BE2C (cell line): Measurements from ENCODE around the gene MMP25.

Experiments used
- DNase-seq: peaks from one replicate; pipeline ENCODE4 v3.0.0-alpha.2; 2020
- H3K27me3 ChIP-seq: fragments of 250-450 bp; sonication (Bioruptor Pico); 2 replicates; pipeline ENCODE4 v1.5.1; 2020; ENCODE audit warnings: mild to moderate bottlenecking
- H3K36me3 ChIP-seq: fragments of 250-450 bp; sonication (Bioruptor Pico); 2 replicates; pipeline ENCODE4 v1.5.1; 2020; ENCODE audit warnings: mild to moderate bottlenecking
- H3K4me1 ChIP-seq: fragments of 250-450 bp; sonication (Bioruptor Pico); 2 replicates; pipeline ENCODE4 v1.5.1; 2020
- H3K4me3 ChIP-seq: 2 replicates; pipeline ENCODE4 v1.5.1; 2011; ENCODE audit warnings: low read depth, low read length
- H3K9me3 ChIP-seq: fragments of 250-450 bp; sonication (Bioruptor Pico); 2 replicates; pipeline ENCODE4 v1.5.1; 2020
- CTCF ChIP-seq: IDR thresholded peaks from 2 replicates; pipeline ENCODE4 v1.5.1; 2012; ENCODE audit warnings: mild to moderate bottlenecking, low read depth, low read length

Gene MMP25

GRCh38 chr16:3030222-3031212 lies 15.8 kb upstream of the MMP25 start:
- DNase-seq = no peak
- TF ChIP-seq CTCF = no peak
- Histone ChIP-seq H3K4me1 (peaks cover 11% of the 10 kb centered on the region), H3K36me3 (peaks cover 19% of the 10 kb centered on the region), H3K27me3 (peaks cover 72% of the 10 kb centered on the region), H3K4me3 (no peak overlapping the region), H3K9me3 (no peaks in the 10 kb centered on the region)

- Histone ChIP-seq H3K27me3 (peaks cover 93% of the 10 kb centered on the region), H3K36me3 (no peaks in the 10 kb centered on the region), H3K4me3 (no peak overlapping the region), H3K4me1 (peaks cover 11% of the 10 kb centered on the region), H3K9me3 (no peaks in the 10 kb centered on the region)
- TF ChIP-seq CTCF = no peak
- no peak for DNase-seq
These were observed 13.7 kb upstream of the MMP25 start for GRCh38 chr16:3032624-3033023.

DNA sequence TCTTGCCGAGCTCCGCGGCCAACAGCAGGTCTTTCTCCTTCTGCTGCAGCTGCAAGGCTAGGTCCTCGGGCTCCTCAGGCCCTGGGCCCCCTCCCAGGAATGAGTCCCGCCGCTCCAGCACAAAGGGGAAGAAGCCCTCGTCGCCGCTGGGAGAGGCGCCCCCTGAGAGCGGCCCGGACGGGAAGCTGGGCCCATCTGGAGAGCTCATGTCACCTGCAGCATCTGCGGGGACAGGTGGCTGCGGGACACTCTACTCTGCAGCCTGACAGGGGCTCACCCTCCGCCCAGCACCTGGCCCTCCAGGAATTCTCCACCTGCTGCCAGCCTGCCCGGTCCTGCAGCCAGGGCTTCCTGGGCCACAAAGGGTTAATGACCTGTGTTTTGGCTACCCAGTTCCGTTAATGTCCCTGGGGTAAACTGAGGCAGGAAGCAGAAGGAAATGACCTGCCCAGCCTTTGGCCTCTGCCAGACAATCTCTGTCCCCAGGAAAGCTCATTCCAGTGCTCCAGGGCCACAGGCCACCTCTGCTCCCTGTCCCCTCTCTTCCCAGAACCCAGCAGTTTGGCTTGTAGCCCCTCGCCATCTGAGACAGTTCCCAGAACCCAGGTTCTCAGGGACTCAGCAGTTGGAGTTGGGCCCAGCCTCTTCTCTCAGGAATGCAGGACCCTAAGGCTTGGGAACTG lies 10.9 kb upstream of the MMP25 start:
- peaks cover 3% of the 10 kb centered on the region; the same call in 1 of the 2 replicates for H3K4me1 ChIP-seq
- no peak for TF ChIP-seq CTCF

GRCh38 chr16:3035972-3036725 lies 10.2 kb upstream of the MMP25 start:
- no peak for DNase-seq
- no peak overlapping the region for H3K4me3 ChIP-seq
- H3K36me3 ChIP-seq = no peaks in the 10 kb centered on the region
- peaks cover 99% of the 10 kb centered on the region for H3K27me3 ChIP-seq
- TF ChIP-seq CTCF = no peak
- H3K9me3 ChIP-seq = no peaks in the 10 kb centered on the region
- H3K4me1 ChIP-seq = peaks cover 3% of the 10 kb centered on the region; the same call in 1 of the 2 replicates

More for the DNA sequence above, 10.9 kb upstream of the MMP25 start:
- Histone ChIP-seq H3K4me3 (no peak overlapping the region), H3K36me3 (no peaks in the 10 kb centered on the region), H3K27me3 (peaks cover 99% of the 10 kb centered on the region), H3K9me3 (no peaks in the 10 kb centered on the region)
- DNase-seq = no peak

- Histone ChIP-seq H3K36me3 (no peaks in the 10 kb centered on the region), H3K4me3 (no peak within 1 kb of the TSS), H3K4me1 (no peaks in the 10 kb centered on the region), H3K27me3 (peaks cover 96% of the 10 kb centered on the region), H3K9me3 (no peaks in the 10 kb centered on the region)
- no peak for TF ChIP-seq CTCF
- DNase-seq = no peak
These were observed 9.5 kb upstream of the MMP25 start, which contains the start of gene BICDL2 for GRCh38 chr16:3036726-3037315. Gene BICDL2 (minus strand): TSS chr16:3036944. CDS start chr16:3035496, 1,448 bp downstream.
